K562 (cell line): Measurements from ENCODE around the gene GIPC3. TPM values are rescaled to one million over a fixed set of nuclear protein-coding genes. Genes with fewer than 3 reads are reported as not detected.

ENCODE experiments used
- ATAC-seq: fragments of 200-7000 bp; cut with Tn5 transposase; 3 replicates; pipeline ENCODE4 v1.9.1; 2020; ENCODE audit warnings: moderate library complexity
- BruUV-seq: library from RNA; stranded (reverse); fragments of 400-500 nt; replicated peaks from 2 replicates; lab custom pipeline; 2021; lab: Mats Ljungman, UMichigan
- CTCF ChIA-PET: fragments of 300-600 bp; formaldehyde crosslinking; extraction: SDS; loops from one replicate; lab custom pipeline; 2021; ENCODE audit warnings: low intra/inter-chr PET ratio; lab: Yijun Ruan, JAX
- POLR2A ChIA-PET: fragments of 300-600, 350-650 bp; sonication (Branson Sonifier 250); formaldehyde crosslinking; extraction: SDS; loops from one replicate; lab custom pipeline; 2021; ENCODE audit warnings: antibody characterized with exemption, inconsistent platforms; lab: Yijun Ruan, JAX
- DNase-seq, 4 experiments: peaks; one replicate each; pipeline versions ENCODE4 v3.0.0 to v3.0.0-alpha.2; 2011 to 2018; ENCODE audit warnings: low spot score in 3 of 4, mixed read lengths in 3 of 4; ENCODE audit errors: extremely low read depth in 1 of 4
- FAIRE-seq: peaks from 2 replicates; lab custom pipeline; 2011; peaks lifted over from hg19 to GRCh38; lab: Jason Lieb, UNC
- H2AFZ ChIP-seq: 2 replicates; pipeline ENCODE4 v1.6.0; 2011; ENCODE audit warnings: low read depth, low read length, control low read depth, inconsistent platforms
- H3K27ac ChIP-seq: fragments of 200-600 bp; 3 replicates; pipeline ENCODE4 v1.8.0; 2011; ENCODE audit warnings: low read depth, mild to moderate bottlenecking, control low read depth, inconsistent platforms, low read length, moderate library complexity, mixed read lengths; ENCODE audit errors: extremely low read depth
- H3K27me3 ChIP-seq, 2 experiments: fragments of 300-600 bp in 1 of 2; 2 replicates in 1 of 2; 3 replicates in 1 of 2; pipeline versions ENCODE4 v1.6.0 to v1.8.0; 2011; ENCODE audit warnings: inconsistent platforms in 2 of 2, low read length in 2 of 2, mild to moderate bottlenecking in 1 of 2, mixed read lengths in 1 of 2, moderate library complexity in 1 of 2; ENCODE audit not compliant: control insufficient read depth in 2 of 2, insufficient read depth in 2 of 2
- H3K36me3 ChIP-seq: fragments of 300-600 bp; 3 replicates; pipeline ENCODE4 v1.8.0; 2011; ENCODE audit warnings: mild to moderate bottlenecking, low read length, inconsistent platforms; ENCODE audit not compliant: control insufficient read depth, insufficient read depth
- H3K4me1 ChIP-seq, 2 experiments: fragments of 200-600 bp in 1 of 2; replicated peaks in 1 of 2; 2 replicates in 1 of 2; 3 replicates in 1 of 2; pipeline versions ENCODE4 v1.5.1 to v1.8.0; 2011; ENCODE audit warnings: inconsistent platforms in 2 of 2, low read length in 2 of 2, mild to moderate bottlenecking in 1 of 2, mixed read lengths in 1 of 2, moderate library complexity in 1 of 2; ENCODE audit not compliant: control insufficient read depth in 2 of 2, insufficient read depth in 2 of 2
- H3K4me2 ChIP-seq: 2 replicates; pipeline ENCODE4 v1.6.1; 2011; ENCODE audit warnings: low read length, control low read depth, inconsistent platforms, mixed read lengths; ENCODE audit not compliant: insufficient read depth
- H3K4me3 ChIP-seq: fragments of 200-600 bp; sonication (generic), shearing (Covaris generic); 2 replicates; pipeline ENCODE4 v1.5.1; 2016; ENCODE audit warnings: control low read depth, inconsistent platforms
- H3K79me2 ChIP-seq: fragments of 200-600 bp; 3 replicates; pipeline ENCODE4 v1.8.0; 2011; ENCODE audit warnings: low read length, inconsistent platforms; ENCODE audit not compliant: control insufficient read depth, insufficient read depth
- H3K9ac ChIP-seq, 2 experiments: 2 replicates each; pipeline versions ENCODE4 v1.6.0 to v1.6.1; 2011; ENCODE audit warnings: low read depth in 2 of 2, low read length in 2 of 2, control low read depth in 1 of 2, inconsistent platforms in 1 of 2, mild to moderate bottlenecking in 1 of 2, mixed read lengths in 1 of 2; ENCODE audit not compliant: insufficient read depth in 1 of 2
- H3K9me1 ChIP-seq: one replicate; pipeline ENCODE4 v1.6.0; 2011; ENCODE audit warnings: inconsistent platforms, mild to moderate bottlenecking, low read length, moderate library complexity; ENCODE audit not compliant: control insufficient read depth, insufficient read depth
- H3K9me3 ChIP-seq: replicated peaks from 2 replicates; pipeline ENCODE4 v1.5.1; 2011; ENCODE audit warnings: low read depth, low read length, inconsistent platforms; ENCODE audit not compliant: control insufficient read depth, insufficient read depth
- H4K20me1 ChIP-seq: replicated peaks from 2 replicates; pipeline ENCODE4 v1.6.1; 2011; ENCODE audit warnings: low read length, inconsistent platforms, mixed read lengths; ENCODE audit not compliant: control insufficient read depth, insufficient read depth
- ARID1B ChIP-seq: fragments of 450-650 bp; IDR thresholded peaks from 2 replicates; pipeline ENCODE4 v1.6.1; 2016; ENCODE audit warnings: antibody characterized with exemption, mild to moderate bottlenecking, inconsistent platforms
- CREBBP ChIP-seq: IDR thresholded peaks from one replicate; pipeline ENCODE4 v1.6.1; 2012; ENCODE audit warnings: low read depth, mild to moderate bottlenecking, control low read depth, inconsistent platforms, low read length
- HLTF ChIP-seq: fragments of 450-650 bp; IDR thresholded peaks from 2 replicates; pipeline ENCODE4 v1.6.1; 2016
- HNRNPH1 ChIP-seq: fragments of 200-400 bp; formaldehyde crosslinking; optimal IDR thresholded peaks from 2 replicates; pipeline ENCODE3; 2017; ENCODE audit warnings: low read depth, mild to moderate bottlenecking, low read length, moderate library complexity
- NFE2 ChIP-seq: IDR thresholded peaks from 2 replicates; pipeline ENCODE4 v1.6.1; 2014; ENCODE audit warnings: antibody characterized with exemption, low read depth
- PHF20 ChIP-seq: fragments of 450-650 bp; IDR thresholded peaks from 2 replicates; pipeline ENCODE4 v1.6.1; 2018; ENCODE audit not compliant: partially characterized antibody
- PTTG1 ChIP-seq: fragments of 450-650 bp; IDR thresholded peaks from 2 replicates; pipeline ENCODE4 v1.6.1; 2016; ENCODE audit warnings: low read depth, mild to moderate bottlenecking, missing genetic modification characterization, missing compliant biosample characterization
- RBBP5 ChIP-seq: fragments of 200-600 bp; sonication (generic); IDR thresholded peaks from 2 replicates; pipeline ENCODE4 v1.6.1; 2012; ENCODE audit warnings: borderline replicate concordance, mild to moderate bottlenecking, low read length, control low read depth, inconsistent platforms; ENCODE audit not compliant: insufficient read depth, poor library complexity, severe bottlenecking
- RBFOX2 ChIP-seq: fragments of 200-400 bp; formaldehyde crosslinking; IDR thresholded peaks from 2 replicates; pipeline ENCODE4 v1.6.1; 2017; ENCODE audit warnings: low read depth, mild to moderate bottlenecking, low read length, moderate library complexity
- SNIP1 ChIP-seq: fragments of 450-650 bp; IDR thresholded peaks from 2 replicates; pipeline ENCODE4 v1.7.1; 2017; ENCODE audit warnings: low read depth, mild to moderate bottlenecking
- ZNF699 ChIP-seq: fragments of 250-450 bp; sonication (Bioruptor Pico); IDR thresholded peaks from 2 replicates; pipeline ENCODE4 v1.8.0; 2021; ENCODE audit warnings: mild to moderate bottlenecking, moderate library complexity; ENCODE audit not compliant: insufficient replicate concordance
- WGBS: fragments of 100-300 bp; shearing (Covaris generic); methylation state at CpG from one replicate; pipeline ENCODE4 v1.1.6; 2016; ENCODE audit warnings: low coverage, mixed read lengths; ENCODE audit not compliant: insufficient coverage; ENCODE audit errors: missing lambda C conversion rate; 5-methylcytosine and 5-hydroxymethylcytosine counted together
- in situ Hi-C: fragments of 300-500 bp; cut with MboI; formaldehyde crosslinking; loops from 4 replicates; pipeline ENCODE4 v1.15.0; 2018; ENCODE audit warnings: inconsistent platforms, mixed read lengths
- intact Hi-C: fragments of 100-400 bp; cut with micrococcal nuclease; formaldehyde crosslinking; loops from 2 replicates; pipeline ENCODE4 v1.14.2; 2022
- polyA plus RNA-seq, 8 experiments: library from polyadenylated mRNA; depleted of rRNA in 4 of 8; stranded (reverse) in 5 of 8; unstranded in 3 of 8; fragments of >200 nt; fragmentation: Nextera tagmentation in 2 of 8; fragmentation: Illumina TruSeq in 1 of 8; extraction: Ambion mirVana in 2 of 8; extraction: Trizol in 1 of 8; gene quantifications; 2 replicates each; pipeline versions ENCODE4 v1.2.1 to v1.2.3, GENCODE V29; 2011 to 2014; ENCODE audit warnings: inconsistent platforms in 1 of 8, missing spikeins in 1 of 8
- total RNA-seq, 7 experiments: library from RNA; depleted of rRNA in 6 of 7; stranded (reverse); fragments of >200 nt in 6 of 7; fragmentation: Illumina TruSeq in 2 of 7; extraction: Trizol in 2 of 7; gene quantifications; 2 replicates each; pipeline versions ENCODE4 v1.2.1 to v1.2.3, GENCODE V29; 2011 to 2021; ENCODE audit warnings: low replicate concordance in 1 of 7
- TF ChIP-seq, protein P1 (sequence below): fragments of 250-450 bp; sonication (Bioruptor Pico); IDR thresholded peaks from 2 replicates; pipeline ENCODE4 v1.8.0; 2022; ENCODE audit warnings: inconsistent platforms, mild to moderate bottlenecking, moderate library complexity, borderline replicate concordance
- TF ChIP-seq, protein P2 (sequence below), 2 experiments: fragments of 150-350 bp in 1 of 2; IDR thresholded peaks; 2 replicates each; pipeline ENCODE4 v1.6.1; 2012 to 2016; ENCODE audit warnings: low read depth in 2 of 2, low read length in 2 of 2, mild to moderate bottlenecking in 1 of 2, moderate library complexity in 1 of 2
- TF ChIP-seq, protein P3 (sequence below): fragments of 250-450 bp; sonication (Bioruptor Pico); IDR thresholded peaks from 2 replicates; pipeline ENCODE4 v1.9.0; 2021; ENCODE audit warnings: mild to moderate bottlenecking, inconsistent platforms

GIPC3 gene
- total and polyA plus RNA-seq, 9 of the 15 experiments (the other 6 are each of a cell fraction or from before 2014, with no cell fraction given), result 0.03 to 3.6 (median 1.5) TPM; not detected in 1

DNA sequence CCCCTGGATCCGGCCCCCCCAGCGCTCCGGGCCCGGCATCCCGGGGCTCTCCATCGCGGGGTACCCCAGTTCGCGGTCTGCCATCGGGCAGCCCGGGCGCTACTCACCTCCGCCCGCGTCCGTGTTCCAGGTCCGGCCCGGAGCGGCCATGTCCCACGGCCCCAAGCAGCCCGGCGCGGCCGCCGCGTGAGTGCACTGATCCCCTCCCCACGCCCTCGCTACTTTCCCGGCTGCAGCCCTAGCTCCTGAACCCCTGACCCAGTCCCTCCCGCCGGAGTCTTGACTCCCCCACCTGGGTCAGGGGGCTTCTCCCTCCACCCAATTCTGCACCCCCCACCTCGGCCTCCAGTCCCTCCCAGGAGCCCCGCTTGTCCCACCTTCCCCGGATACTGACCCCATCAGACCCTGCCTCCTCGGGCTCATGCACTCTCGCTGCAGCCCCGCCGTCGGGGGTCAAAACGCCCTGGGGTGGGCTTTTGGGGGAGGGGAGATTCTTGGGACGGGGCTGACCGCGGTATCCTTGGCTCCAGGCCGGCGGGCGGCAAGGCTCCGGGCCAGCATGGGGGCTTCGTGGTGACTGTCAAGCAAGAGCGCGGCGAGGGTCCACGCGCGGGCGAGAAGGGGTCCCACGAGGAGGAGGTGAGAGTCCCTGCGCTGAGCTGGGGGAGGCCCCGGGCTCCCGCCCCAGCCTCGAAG is 12.0 kb upstream of the GIPC3 start:
- H2AFZ ChIP-seq, result peak overlapping the region; percentile 14; the same call in 1 of the 2 replicates
- peak overlapping the region; percentile 98 for H3K4me3 ChIP-seq
- H3K4me1 ChIP-seq, result peaks cover 25 to 70% of the 10 kb centered on the region in 2 experiments
- peak overlapping the region; percentile 78 to 96 for H3K9ac ChIP-seq
- no peaks in the 10 kb centered on the region for H3K27me3 ChIP-seq
- intact Hi-C loops, result loop anchor here (2.0 kb wide), 1 partner anchor 17 kb away; the partner anchor contains the start of gene MFSD12
- BruUV-seq, result TSS peak; percentile 74
- peaks cover 3% of the 10 kb centered on the region; the same call in 1 of the 2 replicates for H4K20me1 ChIP-seq
- peaks cover 20% of the 10 kb centered on the region for H3K79me2 ChIP-seq
- ATAC-seq (peak; percentile 32), DNase-seq (peak in 1 of 4 experiments; percentile 52), FAIRE-seq (no peak)
- peak overlapping the region; percentile 93 for H3K27ac ChIP-seq
- in situ Hi-C loops, result no loop called here
- POLR2A ChIA-PET, result interaction anchor here (0.6 to 2.1 kb wide), 5 partner anchors 12 to 90 kb away, joined by 3 to 11 read pairs (median 3); partner anchors contain the start of gene SMIM44
- WGBS, result 0% methylated on average over 22 of the region's 60 CpGs
- no peaks in the 10 kb centered on the region for H3K9me3 ChIP-seq
- H3K4me2 ChIP-seq, result peak overlapping the region; percentile 81
- CTCF ChIA-PET, result no interaction called here
- no peaks in the 10 kb centered on the region for H3K9me1 ChIP-seq
- H3K36me3 ChIP-seq, result peaks cover 38% of the 10 kb centered on the region
- TF ChIP-seq RBFOX2 (peak; percentile 66), PHF20 (peak; percentile 35), HLTF (no peak), HNRNPH1 (no peak), RBBP5 (peak; percentile 19), ZNF699 (no peak), SNIP1 (no peak), CREBBP (no peak), ARID1B (0 out of 2 replicates have a peak, but pooled peaks have one; percentile 20), PTTG1 (tag) (no peak), NFE2 (no peak)
- TF ChIP-seq, protein P1, sequence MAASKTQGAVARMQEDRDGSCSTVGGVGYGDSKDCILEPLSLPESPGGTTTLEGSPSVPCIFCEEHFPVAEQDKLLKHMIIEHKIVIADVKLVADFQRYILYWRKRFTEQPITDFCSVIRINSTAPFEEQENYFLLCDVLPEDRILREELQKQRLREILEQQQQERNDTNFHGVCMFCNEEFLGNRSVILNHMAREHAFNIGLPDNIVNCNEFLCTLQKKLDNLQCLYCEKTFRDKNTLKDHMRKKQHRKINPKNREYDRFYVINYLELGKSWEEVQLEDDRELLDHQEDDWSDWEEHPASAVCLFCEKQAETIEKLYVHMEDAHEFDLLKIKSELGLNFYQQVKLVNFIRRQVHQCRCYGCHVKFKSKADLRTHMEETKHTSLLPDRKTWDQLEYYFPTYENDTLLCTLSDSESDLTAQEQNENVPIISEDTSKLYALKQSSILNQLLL, result no peak
- TF ChIP-seq, protein P2, sequence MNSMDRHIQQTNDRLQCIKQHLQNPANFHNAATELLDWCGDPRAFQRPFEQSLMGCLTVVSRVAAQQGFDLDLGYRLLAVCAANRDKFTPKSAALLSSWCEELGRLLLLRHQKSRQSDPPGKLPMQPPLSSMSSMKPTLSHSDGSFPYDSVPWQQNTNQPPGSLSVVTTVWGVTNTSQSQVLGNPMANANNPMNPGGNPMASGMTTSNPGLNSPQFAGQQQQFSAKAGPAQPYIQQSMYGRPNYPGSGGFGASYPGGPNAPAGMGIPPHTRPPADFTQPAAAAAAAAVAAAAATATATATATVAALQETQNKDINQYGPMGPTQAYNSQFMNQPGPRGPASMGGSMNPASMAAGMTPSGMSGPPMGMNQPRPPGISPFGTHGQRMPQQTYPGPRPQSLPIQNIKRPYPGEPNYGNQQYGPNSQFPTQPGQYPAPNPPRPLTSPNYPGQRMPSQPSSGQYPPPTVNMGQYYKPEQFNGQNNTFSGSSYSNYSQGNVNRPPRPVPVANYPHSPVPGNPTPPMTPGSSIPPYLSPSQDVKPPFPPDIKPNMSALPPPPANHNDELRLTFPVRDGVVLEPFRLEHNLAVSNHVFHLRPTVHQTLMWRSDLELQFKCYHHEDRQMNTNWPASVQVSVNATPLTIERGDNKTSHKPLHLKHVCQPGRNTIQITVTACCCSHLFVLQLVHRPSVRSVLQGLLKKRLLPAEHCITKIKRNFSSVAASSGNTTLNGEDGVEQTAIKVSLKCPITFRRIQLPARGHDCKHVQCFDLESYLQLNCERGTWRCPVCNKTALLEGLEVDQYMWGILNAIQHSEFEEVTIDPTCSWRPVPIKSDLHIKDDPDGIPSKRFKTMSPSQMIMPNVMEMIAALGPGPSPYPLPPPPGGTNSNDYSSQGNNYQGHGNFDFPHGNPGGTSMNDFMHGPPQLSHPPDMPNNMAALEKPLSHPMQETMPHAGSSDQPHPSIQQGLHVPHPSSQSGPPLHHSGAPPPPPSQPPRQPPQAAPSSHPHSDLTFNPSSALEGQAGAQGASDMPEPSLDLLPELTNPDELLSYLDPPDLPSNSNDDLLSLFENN (IDR thresholded peaks at IDR 0.05; ENCODE audit: low read depth in 2 of 2, low read length in 2 of 2), result 0 out of 4 replicates have a peak, but pooled peaks of 1 of the 2 experiments have one; percentile 11
- TF ChIP-seq, protein P3, sequence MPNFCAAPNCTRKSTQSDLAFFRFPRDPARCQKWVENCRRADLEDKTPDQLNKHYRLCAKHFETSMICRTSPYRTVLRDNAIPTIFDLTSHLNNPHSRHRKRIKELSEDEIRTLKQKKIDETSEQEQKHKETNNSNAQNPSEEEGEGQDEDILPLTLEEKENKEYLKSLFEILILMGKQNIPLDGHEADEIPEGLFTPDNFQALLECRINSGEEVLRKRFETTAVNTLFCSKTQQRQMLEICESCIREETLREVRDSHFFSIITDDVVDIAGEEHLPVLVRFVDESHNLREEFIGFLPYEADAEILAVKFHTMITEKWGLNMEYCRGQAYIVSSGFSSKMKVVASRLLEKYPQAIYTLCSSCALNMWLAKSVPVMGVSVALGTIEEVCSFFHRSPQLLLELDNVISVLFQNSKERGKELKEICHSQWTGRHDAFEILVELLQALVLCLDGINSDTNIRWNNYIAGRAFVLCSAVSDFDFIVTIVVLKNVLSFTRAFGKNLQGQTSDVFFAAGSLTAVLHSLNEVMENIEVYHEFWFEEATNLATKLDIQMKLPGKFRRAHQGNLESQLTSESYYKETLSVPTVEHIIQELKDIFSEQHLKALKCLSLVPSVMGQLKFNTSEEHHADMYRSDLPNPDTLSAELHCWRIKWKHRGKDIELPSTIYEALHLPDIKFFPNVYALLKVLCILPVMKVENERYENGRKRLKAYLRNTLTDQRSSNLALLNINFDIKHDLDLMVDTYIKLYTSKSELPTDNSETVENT (CRISPR knock-in tag), result no peak; the same call in 1 of the 2 replicates
